ENCODE results near the gene MYOF. TPM values are rescaled to one million over a fixed set of nuclear protein-coding genes. Genes with fewer than 3 reads are reported as not detected.
A peak's percentile ranks its signal among the peaks of the same experiment; 100 is the strongest.
"Not testable (repeated sequence)": the region's sequence is repeated elsewhere in the genome, so short reads cannot be mapped to it uniquely, and the experiment has no call there.

Gene MYOF
- total RNA-seq, 1 donor from 2014 or later, result 30.4 TPM

DNA sequence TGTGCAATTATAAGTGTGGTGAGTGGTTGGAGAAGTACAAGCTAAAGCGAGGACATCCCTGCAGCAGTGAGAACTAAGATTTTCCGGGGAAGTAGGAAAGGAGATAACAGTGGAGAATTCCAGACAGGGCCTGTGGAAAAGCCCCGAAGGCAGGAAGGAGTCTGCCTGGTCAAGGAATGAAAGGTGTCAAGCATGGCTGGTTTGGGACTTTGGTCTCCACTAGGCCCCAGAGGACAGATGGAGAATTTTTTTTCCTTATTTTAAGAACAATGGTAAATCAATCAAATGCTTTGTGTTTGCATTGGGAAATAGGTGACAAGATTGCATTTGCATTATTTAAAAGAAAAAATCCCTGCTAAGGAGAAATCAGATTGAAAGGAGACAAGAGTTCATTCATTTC lies 11.0 kb upstream of the MYOF start:
- ATAC-seq (ENCODE audit: poor library complexity), result no peak
- no peak for DNase-seq
- intact Hi-C loops (cut with DNase I), result no loop called here

DNA sequence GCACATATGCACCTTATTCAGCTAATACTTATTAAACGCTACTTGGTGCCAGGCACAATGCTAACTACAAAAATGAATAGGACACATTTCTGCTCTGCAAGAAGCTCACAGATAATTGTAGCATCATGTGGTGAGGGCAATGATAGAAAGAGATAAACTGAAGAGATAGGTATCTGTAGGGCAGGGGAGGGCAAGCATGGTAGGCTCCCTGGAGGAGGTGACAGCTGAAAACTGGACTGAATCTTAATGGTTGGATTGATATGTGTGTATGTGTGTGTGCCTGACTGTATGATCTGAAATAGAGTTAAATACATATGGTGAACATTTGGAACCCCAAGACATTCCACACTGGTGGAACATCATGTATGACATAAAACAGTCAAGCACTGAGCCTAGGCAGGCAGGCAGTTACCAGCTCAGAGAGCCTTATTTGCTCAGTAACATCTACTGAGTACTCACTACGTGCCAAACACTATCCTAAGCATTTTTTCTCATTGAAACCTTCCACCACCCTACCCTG lies 9.5 kb upstream of the MYOF start:
- DNase-seq, result no peak
- ATAC-seq (ENCODE audit: poor library complexity), result no peak
- intact Hi-C loops (cut with DNase I), result no loop called here

DNA sequence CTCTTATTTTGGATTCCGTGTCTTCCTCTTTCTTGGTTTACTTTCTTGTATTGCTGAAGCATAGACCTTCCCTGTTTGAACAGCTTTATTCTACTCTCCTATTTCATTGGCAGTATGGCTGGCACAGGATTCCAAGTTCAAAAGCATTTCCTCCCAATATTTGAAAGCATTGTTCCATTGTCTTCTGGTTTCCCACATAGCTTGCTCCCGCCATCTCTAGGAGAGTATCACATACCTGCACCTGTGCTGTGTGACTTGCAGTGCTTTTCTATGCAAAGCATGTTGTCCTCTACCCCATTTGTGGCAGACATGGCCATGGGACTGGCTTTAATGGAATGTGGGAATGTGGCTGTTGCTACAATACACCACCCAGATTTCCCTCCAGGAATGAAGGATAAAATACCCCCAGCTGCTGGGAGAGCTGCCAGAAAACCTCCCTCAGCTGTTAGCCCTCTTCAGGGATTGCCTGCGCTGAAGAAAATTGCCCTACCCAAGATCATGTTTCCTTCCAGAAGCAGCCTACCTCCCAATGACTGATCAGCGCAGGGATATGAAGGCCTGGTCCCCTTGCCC lies 6.9 kb upstream of the MYOF start:
- ATAC-seq (ENCODE audit: poor library complexity), result no peak
- DNase-seq, result no peak
- intact Hi-C loops (cut with DNase I), result no loop called here

DNA sequence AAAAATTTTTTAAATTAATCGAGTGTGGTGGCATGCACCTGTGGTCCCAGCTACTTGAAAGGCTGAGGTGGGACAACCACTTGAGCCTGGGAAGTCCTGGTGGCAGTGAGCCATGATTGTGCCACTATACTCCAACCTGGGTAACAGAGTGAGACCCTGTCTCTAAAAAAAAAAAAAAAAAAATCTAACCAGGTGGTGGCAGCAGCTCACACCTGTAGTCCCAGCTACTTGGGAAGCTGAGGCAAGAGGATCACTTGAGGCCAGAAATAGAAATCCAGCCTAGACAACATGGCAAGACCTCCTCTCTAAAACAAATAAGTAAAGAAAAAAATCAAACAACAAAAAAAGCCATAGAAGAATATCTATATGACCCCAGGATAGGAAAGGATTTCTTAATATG lies 3.6 kb upstream of the MYOF start:
- intact Hi-C loops (cut with DNase I), result no loop called here
- DNase-seq (no peak), ATAC-seq (ENCODE audit: poor library complexity) (no peak)

DNA sequence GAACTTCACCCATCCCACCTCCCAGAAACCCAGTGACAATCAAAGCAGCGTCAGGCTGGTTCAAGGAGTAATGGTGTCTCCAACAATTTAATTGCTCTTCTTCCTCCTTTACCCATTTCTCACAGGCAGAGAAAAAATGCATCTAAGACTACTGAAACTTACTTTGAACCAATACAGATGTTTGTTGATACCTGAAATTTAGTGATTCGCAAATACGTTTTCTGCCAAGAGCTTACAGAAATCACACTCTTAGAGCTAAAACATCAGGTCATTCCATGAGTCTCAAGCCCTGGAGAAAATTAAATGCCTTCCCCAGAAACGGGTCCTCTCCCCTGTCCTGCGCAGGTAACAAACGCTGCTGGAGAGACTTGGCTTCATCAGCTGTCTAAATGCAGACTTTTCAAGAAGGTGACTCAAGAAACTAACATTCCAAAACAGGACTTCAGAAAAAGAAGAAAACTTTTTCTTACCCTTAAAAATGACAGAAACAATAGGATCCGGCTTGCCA lies 443 bp downstream of the MYOF start:
- ATAC-seq (ENCODE audit: poor library complexity), result peak; percentile 30
- no peak for DNase-seq
- intact Hi-C loops (cut with DNase I), result loop anchor here (2.0 kb wide), 1 partner anchor 105 kb away; no protein-coding TSS in a partner anchor

DNA sequence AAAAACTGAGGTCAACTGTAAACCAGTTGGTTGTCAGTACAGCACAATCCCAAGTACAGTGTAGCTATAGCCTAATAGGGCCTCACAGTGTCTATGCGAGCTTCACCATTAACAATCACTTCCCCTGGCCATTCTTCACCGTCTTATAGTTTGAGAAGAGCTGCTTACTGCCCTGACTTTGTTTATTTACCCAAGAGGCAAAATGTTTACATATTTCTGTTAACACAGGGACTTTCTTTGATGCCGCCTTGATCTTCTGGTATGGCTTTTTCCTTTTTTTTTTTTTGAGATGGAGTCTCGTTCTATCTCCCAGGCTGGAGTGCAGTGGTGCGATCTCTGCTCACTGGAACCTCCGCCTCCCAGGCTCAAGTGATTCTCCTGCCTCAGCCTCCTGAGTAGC lies 3.3 kb downstream of the MYOF start:
- ATAC-seq (ENCODE audit: poor library complexity) (no peak), DNase-seq (no peak)
- intact Hi-C loops (cut with DNase I), result no loop called here

DNA sequence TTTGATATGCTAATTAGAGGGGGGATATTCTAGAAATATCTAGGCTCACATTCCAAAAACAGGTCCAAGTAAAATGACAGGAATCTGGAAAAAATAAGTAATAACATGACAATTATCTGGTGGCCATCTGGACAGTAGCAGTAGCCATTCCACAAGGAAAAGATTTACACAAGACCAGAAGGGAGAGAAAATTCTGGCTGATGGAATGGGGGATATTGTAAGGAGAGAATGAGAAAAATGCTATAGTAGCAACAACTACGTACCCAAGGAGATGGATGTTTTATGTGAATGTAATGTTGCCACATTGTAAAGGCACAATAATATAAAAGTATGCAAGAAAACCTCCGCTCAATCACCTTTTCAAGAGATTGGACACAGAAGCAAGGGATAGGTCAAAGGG lies 5.4 kb downstream of the MYOF start:
- ATAC-seq (ENCODE audit: poor library complexity) (no peak), DNase-seq (no peak)
- intact Hi-C loops (cut with DNase I), result no loop called here

DNA sequence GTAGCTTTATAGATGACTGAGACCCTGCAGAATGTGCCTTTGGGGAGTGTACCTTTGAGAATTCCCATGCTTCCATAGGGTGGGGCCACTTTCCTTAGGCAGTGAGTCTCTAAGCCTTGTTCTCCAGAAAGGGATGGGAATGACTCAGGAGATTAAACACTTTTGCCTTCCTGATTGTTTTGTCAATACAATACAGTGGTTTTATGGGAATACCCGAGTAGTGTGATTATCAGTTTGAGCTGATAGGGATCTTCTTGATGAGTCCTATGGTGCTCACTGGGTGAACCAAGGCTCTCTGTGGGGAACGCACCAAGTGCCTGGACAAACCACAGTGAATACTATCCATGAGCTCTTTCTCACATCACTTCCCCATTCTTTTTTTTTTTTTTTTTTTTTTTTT lies 6.3 kb downstream of the MYOF start:
- DNase-seq (no peak), ATAC-seq (ENCODE audit: poor library complexity) (no peak)
- intact Hi-C loops (cut with DNase I), result no loop called here

DNA sequence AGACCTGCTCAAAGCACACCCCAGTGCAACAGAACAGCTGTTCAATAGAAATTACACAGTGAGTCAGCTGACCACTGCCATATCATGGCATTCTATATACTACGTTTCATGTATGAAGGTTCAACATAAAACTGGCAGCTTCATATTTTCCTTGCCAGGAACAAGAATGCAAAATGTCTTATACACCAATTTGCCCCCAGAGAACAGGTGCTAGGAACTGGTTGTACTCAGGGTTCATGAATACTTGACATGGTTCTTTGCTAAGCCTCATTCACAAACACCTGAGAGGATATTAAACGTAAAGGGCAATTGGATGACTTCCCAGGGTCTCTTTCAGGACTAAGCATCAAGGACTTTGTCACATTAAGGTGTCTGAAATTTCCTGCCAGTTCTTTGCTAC lies 6.9 kb downstream of the MYOF start:
- ATAC-seq (ENCODE audit: poor library complexity), result no peak
- DNase-seq, result no peak
- intact Hi-C loops (cut with DNase I), result no loop called here

DNA sequence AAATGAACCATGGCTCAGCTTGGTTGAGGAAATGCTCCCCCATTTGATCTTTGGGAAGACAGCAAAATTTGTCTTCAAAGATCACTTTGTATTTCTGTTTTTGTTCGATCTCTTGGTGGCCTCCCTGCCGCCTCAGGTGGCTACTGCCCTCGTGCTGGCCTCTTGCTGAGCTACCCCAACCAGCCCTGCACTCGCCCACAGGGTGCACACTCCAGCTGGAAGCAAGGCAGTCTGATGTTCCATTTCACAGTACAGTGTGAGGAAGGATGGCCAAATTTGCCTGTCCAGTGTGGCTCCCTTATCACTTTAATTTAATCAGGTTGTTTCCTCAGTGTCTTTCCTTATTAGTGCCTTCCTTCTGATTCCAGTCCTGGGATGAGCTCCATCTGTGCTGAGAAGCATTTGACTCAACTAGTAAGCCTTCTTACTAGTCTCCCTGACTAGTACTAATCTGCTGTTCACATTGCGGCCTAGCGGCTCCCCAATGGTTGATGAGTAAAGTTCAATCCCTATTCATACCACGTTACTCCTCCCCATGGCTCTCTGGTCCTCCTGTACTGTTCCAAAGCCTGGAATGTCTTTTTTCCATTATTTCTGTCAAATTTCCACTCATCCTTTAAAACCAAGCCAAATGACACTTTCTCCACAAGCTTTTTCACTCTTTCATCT lies 8.2 kb downstream of the MYOF start:
- ATAC-seq (ENCODE audit: poor library complexity), result no peak
- intact Hi-C loops (cut with DNase I), result no loop called here
- no peak for DNase-seq

DNA sequence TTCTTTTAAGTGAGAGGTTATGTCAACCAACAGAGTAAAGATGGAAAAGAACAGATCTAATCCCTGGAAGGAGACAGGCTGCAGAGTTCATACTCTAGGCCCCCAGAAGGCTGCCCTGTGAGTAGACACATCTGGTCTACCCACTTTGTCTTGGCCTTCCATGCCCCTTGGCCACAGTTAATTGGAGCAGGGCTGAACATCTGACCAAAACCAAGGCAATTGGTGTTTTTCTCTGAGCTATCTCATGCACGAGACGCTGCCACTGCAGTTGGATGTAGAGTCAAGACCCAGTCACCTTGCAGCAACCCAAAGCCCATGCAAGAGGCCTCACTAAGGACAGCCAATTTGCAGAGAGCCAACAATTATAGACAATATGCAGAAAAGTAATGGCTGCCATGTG lies 9.0 kb downstream of the MYOF start:
- intact Hi-C loops (cut with DNase I), result no loop called here
- ATAC-seq (ENCODE audit: poor library complexity) (no peak), DNase-seq (no peak)

DNA sequence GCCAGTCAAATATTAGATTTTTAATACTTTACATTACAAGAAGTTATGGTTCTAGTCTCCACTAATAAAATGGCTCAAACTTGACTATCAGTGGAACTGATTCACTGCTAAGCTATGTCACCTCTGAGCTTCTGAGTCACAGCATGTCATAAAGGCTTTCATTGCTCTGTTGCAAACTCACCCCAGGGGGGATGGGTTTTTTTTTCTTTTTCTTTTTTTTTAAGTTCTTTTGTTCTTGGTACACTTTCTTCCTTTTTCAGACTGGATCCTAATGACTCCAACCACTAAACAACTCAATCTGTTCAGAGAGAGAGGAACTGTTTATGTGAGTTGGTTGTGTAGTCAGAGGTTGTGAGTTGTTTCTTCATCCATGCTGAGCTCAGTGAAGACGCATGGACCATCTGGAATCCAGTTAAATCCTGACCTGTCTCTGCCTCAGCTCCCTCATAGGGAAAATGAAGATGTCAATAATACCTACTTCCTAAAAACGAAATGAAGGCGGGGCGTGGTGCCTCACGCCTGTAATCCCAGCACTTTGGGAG lies 11.0 kb downstream of the MYOF start:
- DNase-seq (no peak), ATAC-seq (ENCODE audit: poor library complexity) (peak; percentile 16)
- intact Hi-C loops (cut with DNase I), result no loop called here

DNA sequence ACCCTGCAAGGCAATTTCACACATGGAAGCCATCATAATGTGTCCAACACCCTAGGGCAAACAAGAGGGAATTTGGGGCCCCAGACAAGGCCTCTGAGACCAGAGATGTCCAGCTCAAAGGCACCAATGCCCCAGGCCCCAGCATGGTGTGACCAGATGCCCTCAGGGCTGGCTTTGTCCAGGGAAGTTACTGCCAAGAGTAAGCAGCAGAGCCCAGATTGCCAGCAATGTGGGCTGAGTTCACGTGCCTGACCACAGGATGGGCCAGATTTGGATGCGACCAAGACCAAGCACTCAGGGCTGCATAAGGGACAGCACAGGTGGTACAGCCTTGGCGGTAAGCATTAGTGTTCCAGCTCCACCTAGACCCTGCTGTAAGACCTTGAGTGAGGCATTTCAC lies 12.7 kb downstream of the MYOF start:
- no peak for DNase-seq
- no peak for ATAC-seq (ENCODE audit: poor library complexity)
- intact Hi-C loops (cut with DNase I), result no loop called here

DNA sequence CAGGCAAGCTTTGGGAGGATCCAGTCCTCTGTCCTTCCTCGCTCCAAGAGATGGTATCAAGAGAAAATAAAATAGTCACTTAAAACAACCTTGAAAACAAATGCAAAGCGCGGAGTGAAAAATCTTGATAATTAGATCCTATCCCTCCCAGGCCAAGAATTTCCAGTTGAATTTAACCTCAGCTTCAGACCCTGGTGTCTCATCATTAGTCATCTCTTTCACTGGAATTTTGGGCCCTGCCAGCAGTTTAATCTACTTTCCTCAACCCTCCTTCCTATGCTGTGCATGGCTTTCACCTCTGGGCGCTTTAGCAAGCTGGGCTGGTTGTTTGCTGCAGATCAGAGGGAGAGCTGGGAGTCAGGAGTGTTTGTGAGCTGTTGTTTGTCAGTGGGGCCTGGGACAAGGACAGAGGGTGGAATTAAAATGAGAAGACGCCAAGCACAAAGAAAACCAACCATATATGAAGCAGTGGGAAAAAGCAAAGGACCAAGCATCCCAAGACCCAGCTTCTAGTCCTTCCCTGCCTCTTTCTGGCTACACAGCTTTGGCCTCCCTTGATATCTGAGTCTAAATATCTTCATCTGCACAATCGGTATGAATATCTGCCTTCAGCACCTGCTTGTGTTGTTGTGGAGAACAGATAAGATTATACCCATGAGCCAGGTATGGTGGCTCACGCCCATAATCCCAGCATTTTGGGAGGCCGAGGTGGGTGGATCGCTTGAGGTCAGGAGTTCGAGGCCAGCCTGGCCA lies 13.5 kb downstream of the MYOF start:
- no peak for DNase-seq
- ATAC-seq (ENCODE audit: poor library complexity), result no peak
- intact Hi-C loops (cut with DNase I), result no loop called here

DNA sequence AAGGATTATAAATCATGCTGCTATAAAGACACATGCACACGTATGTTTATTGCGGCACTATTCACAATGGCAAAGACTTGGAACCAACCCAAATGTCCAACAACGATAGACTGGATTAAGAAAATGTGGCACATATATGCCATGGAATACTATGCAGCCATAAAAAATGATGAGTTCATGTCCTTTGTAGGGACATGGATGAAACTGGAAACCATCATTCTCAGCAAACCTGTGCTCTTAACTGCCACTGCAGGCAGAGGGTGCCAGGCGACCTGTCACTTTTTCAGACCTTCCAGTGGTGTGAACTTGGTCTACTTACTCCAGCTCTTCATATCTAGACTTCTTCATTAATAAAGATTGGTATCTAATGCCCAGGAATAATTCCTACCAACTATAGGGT lies 14.5 kb downstream of the MYOF start:
- intact Hi-C loops (cut with DNase I); ATAC-seq (ENCODE audit: poor library complexity); DNase-seq: not testable (repeated sequence)

DNA sequence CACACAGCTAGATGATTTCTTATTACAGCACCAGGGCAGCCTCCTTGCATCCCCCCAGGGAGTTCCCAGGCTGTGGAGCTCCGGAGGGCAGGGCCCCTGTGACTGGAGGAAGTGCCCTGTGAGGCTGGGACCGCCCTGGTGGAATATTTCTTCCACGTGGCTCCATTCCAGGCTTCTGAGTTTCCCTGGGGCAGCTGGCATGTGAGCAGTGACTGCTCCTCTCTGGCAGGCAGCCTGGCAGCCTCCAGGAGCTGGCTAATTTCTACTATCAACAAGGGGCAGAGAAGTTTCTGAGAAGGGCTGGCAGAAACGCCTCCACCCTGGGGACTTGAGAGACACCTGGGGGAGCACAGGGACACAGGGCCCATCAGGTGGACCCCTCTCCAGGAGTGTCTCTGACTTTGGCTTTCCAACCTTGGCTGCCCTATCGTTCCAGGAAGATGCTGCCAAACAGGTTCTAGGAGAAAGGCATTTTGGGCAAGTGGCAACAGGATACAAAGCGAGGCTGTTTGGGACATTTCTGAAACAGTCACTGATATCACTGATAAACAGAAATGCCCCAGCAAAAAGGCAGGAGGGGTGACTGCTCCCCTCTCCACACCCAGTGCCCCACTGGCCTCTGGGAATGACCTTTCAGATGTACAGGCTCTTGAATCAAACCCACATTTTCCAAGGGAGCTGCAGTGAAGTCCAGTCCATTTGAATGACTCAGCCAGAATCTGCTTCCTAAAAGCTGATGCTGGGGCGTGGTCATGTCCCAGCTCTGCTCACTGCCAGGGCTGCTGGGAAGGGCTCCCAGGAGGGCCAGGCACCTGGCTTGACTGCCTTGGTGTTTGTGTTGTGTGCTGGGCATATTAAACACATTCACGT lies 16.1 kb downstream of the MYOF start:
- peak; percentile 87 for DNase-seq
- intact Hi-C loops (cut with DNase I), result no loop called here
- ATAC-seq (ENCODE audit: poor library complexity), result peak; percentile 82

DNA sequence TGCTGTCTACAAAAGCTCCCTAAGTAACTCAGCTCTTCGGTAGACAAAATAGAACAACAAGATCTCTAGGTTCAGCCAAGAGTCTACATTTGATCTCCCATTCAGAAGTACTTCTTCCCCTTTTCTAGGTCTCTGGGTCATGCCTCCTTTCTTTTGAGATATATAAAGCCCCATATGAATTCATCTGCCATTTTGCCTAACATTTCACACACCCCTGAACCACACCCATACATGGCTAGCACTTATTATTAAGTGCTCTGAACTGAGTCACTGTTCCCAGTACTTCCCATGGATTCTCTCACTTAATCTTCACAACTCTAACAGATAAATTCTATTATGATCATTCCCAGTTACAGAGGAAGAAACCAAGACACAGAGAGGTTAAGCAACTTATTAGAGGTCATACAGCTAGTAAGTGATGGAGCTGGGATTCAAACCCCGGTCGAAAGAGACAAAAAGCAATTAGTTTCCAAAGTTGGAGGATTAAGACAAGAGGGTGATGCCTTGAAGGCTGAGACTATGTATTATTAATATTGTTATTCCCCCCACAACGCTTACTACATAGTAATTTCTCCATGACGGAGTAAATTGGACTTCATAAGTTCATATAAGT lies 17.3 kb downstream of the MYOF start:
- no peak for ATAC-seq (ENCODE audit: poor library complexity)
- intact Hi-C loops (cut with DNase I), result no loop called here
- DNase-seq, result no peak

Measured in Right ventricle myocardium superior (tissue), 1 donor.